Measurements from ENCODE around the gene SSH2.
"Not testable (repeated sequence)": the region's sequence is repeated elsewhere in the genome, so short reads cannot be mapped to it uniquely, and the experiment has no call there.

Gene SSH2

GRCh38 chr17:29746669-29747068 lies 183.4 kb downstream of the SSH2 start:
- Mint-ChIP-seq H3K4me1 (ENCODE audit: low read depth) (peaks cover 73% of the 10 kb centered on the region), H3K9me3 (ENCODE audit: low read depth) (no peaks in the 10 kb centered on the region), H3K27ac (peak overlapping the region; percentile 22), H3K4me3 (no peak overlapping the region), H3K27me3 (no peaks in the 10 kb centered on the region), H3K36me3 (peaks cover 6% of the 10 kb centered on the region)

GRCh38 chr17:29744121-29744520 lies 185.9 kb downstream of the SSH2 start:
- no peak overlapping the region for H3K27ac Mint-ChIP-seq
- no peaks in the 10 kb centered on the region for H3K9me3 Mint-ChIP-seq (ENCODE audit: low read depth)
- peaks cover 80% of the 10 kb centered on the region for H3K4me1 Mint-ChIP-seq (ENCODE audit: low read depth)
- H3K27me3 Mint-ChIP-seq: no peaks in the 10 kb centered on the region
- H3K36me3 Mint-ChIP-seq: peaks cover 5% of the 10 kb centered on the region
- H3K4me3 Mint-ChIP-seq: no peak overlapping the region

- no peaks in the 10 kb centered on the region for H3K27me3 Mint-ChIP-seq
- peaks cover 3% of the 10 kb centered on the region for H3K36me3 Mint-ChIP-seq
- peak overlapping the region; percentile 54 for H3K27ac Mint-ChIP-seq
- H3K4me1 Mint-ChIP-seq (ENCODE audit: low read depth): peaks cover 64% of the 10 kb centered on the region
- no peak overlapping the region for H3K4me3 Mint-ChIP-seq
- H3K9me3 Mint-ChIP-seq (ENCODE audit: low read depth): no peaks in the 10 kb centered on the region
Measured at GRCh38 chr17:29742210-29742513, 187.9 kb downstream of the SSH2 start.

- Mint-ChIP-seq H3K27ac (peak overlapping the region; percentile 56), H3K27me3 (no peaks in the 10 kb centered on the region), H3K36me3 (no peaks in the 10 kb centered on the region), H3K4me3 (no peak overlapping the region), H3K9me3 (ENCODE audit: low read depth) (no peaks in the 10 kb centered on the region), H3K4me1 (ENCODE audit: low read depth) (peaks cover 53% of the 10 kb centered on the region)
Measured at GRCh38 chr17:29740017-29740416, 190.0 kb downstream of the SSH2 start.

GRCh38 chr17:29734640-29735039 lies 195.4 kb downstream of the SSH2 start:
- peaks cover 48% of the 10 kb centered on the region for H3K4me1 Mint-ChIP-seq (ENCODE audit: low read depth)
- H3K36me3 Mint-ChIP-seq: peaks cover 9% of the 10 kb centered on the region
- no peaks in the 10 kb centered on the region for H3K27me3 Mint-ChIP-seq
- no peak overlapping the region for H3K4me3 Mint-ChIP-seq
- H3K9me3 Mint-ChIP-seq (ENCODE audit: low read depth): no peaks in the 10 kb centered on the region
- peak overlapping the region; percentile 83 for H3K27ac Mint-ChIP-seq

- Mint-ChIP-seq H3K4me3 (peak overlapping the region; percentile 12), H3K36me3 (peaks cover 9% of the 10 kb centered on the region), H3K27ac (peak overlapping the region; percentile 78), H3K27me3 (no peaks in the 10 kb centered on the region), H3K9me3 (ENCODE audit: low read depth) (no peaks in the 10 kb centered on the region), H3K4me1 (ENCODE audit: low read depth) (peaks cover 53% of the 10 kb centered on the region)
Measured at GRCh38 chr17:29733166-29733565, 196.9 kb downstream of the SSH2 start.

- Mint-ChIP-seq H3K27me3 (no peaks in the 10 kb centered on the region), H3K36me3 (peaks cover 10% of the 10 kb centered on the region), H3K4me3 (peak overlapping the region; percentile 12), H3K4me1 (ENCODE audit: low read depth) (peaks cover 58% of the 10 kb centered on the region), H3K27ac (peak overlapping the region; percentile 78), H3K9me3 (ENCODE audit: low read depth) (no peaks in the 10 kb centered on the region)
Measured at GRCh38 chr17:29732613-29733012, 197.4 kb downstream of the SSH2 start.

- peaks cover 11% of the 10 kb centered on the region for H3K36me3 Mint-ChIP-seq
- H3K4me3 Mint-ChIP-seq: no peak overlapping the region
- H3K4me1 Mint-ChIP-seq (ENCODE audit: low read depth): peaks cover 61% of the 10 kb centered on the region
- H3K9me3 Mint-ChIP-seq (ENCODE audit: low read depth): no peaks in the 10 kb centered on the region
- H3K27ac Mint-ChIP-seq: peak overlapping the region; percentile 78
- no peaks in the 10 kb centered on the region for H3K27me3 Mint-ChIP-seq
Measured at GRCh38 chr17:29732209-29732608, 197.8 kb downstream of the SSH2 start.

GRCh38 chr17:29731589-29731929 lies 198.5 kb downstream of the SSH2 start:
- Mint-ChIP-seq H3K4me3 (no peak overlapping the region), H3K4me1 (ENCODE audit: low read depth) (peaks cover 67% of the 10 kb centered on the region), H3K9me3 (ENCODE audit: low read depth) (no peaks in the 10 kb centered on the region), H3K36me3 (peaks cover 11% of the 10 kb centered on the region), H3K27me3 (no peaks in the 10 kb centered on the region), H3K27ac (no peak overlapping the region)

- H3K27ac Mint-ChIP-seq: peak overlapping the region; percentile 73
- no peaks in the 10 kb centered on the region for H3K9me3 Mint-ChIP-seq (ENCODE audit: low read depth)
- peaks cover 11% of the 10 kb centered on the region for H3K36me3 Mint-ChIP-seq
- no peak overlapping the region for H3K4me3 Mint-ChIP-seq
- no peaks in the 10 kb centered on the region for H3K27me3 Mint-ChIP-seq
- H3K4me1 Mint-ChIP-seq (ENCODE audit: low read depth): peaks cover 74% of the 10 kb centered on the region
Measured at GRCh38 chr17:29728490-29728889, 201.5 kb downstream of the SSH2 start.

GRCh38 chr17:29726715-29727252 lies 203.2 kb downstream of the SSH2 start:
- H3K27ac Mint-ChIP-seq: peak overlapping the region; percentile 91
- peak overlapping the region; percentile 38 for H3K4me3 Mint-ChIP-seq
- H3K4me1 Mint-ChIP-seq (ENCODE audit: low read depth): peaks cover 74% of the 10 kb centered on the region
- peaks cover 4% of the 10 kb centered on the region for H3K36me3 Mint-ChIP-seq
- no peaks in the 10 kb centered on the region for H3K9me3 Mint-ChIP-seq (ENCODE audit: low read depth)
- no peaks in the 10 kb centered on the region for H3K27me3 Mint-ChIP-seq

- peaks cover 83% of the 10 kb centered on the region for H3K4me1 Mint-ChIP-seq (ENCODE audit: low read depth)
- H3K27ac Mint-ChIP-seq: peak overlapping the region; percentile 91
- H3K9me3 Mint-ChIP-seq (ENCODE audit: low read depth); H3K27me3 Mint-ChIP-seq; H3K36me3 Mint-ChIP-seq: not testable (repeated sequence)
- H3K4me3 Mint-ChIP-seq: peak overlapping the region; percentile 38
Measured at GRCh38 chr17:29725408-29725807, 204.6 kb downstream of the SSH2 start.

- peak overlapping the region; percentile 96 for H3K27ac Mint-ChIP-seq
Measured at GRCh38 chr17:29723278-29724047, 206.6 kb downstream of the SSH2 start.

GRCh38 chr17:29722411-29723198 lies 207.4 kb downstream of the SSH2 start:
- H3K27me3 Mint-ChIP-seq: no peaks in the 10 kb centered on the region
- H3K27ac Mint-ChIP-seq: peak overlapping the region; percentile 96
- no peaks in the 10 kb centered on the region for H3K9me3 Mint-ChIP-seq (ENCODE audit: low read depth)
- peaks cover 9% of the 10 kb centered on the region for H3K36me3 Mint-ChIP-seq
- peaks cover 86% of the 10 kb centered on the region for H3K4me1 Mint-ChIP-seq (ENCODE audit: low read depth)
- peak overlapping the region; percentile 72 for H3K4me3 Mint-ChIP-seq

More at GRCh38 chr17:29723278-29724047, 206.6 kb downstream of the SSH2 start:
- Mint-ChIP-seq H3K4me3 (peak overlapping the region; percentile 72), H3K27me3 (no peaks in the 10 kb centered on the region), H3K36me3 (peaks cover 5% of the 10 kb centered on the region), H3K9me3 (ENCODE audit: low read depth) (no peaks in the 10 kb centered on the region), H3K4me1 (ENCODE audit: low read depth) (peaks cover 85% of the 10 kb centered on the region)

- Mint-ChIP-seq H3K4me1 (ENCODE audit: low read depth) (peaks cover 86% of the 10 kb centered on the region), H3K9me3 (ENCODE audit: low read depth) (no peaks in the 10 kb centered on the region), H3K27ac (peak overlapping the region; percentile 96), H3K36me3 (peaks cover 12% of the 10 kb centered on the region), H3K4me3 (no peak overlapping the region), H3K27me3 (no peaks in the 10 kb centered on the region)
Measured at GRCh38 chr17:29720551-29720950, 209.5 kb downstream of the SSH2 start.
